Uterus (tissue), 2 donors: ENCODE measurements around the gene TOP3A.

Source experiments
- POLR2A ChIP-seq, 2 donors: fragments of 450-650 bp; IDR thresholded peaks; one replicate each; pipeline ENCODE4 v1.6.1; 2016; ENCODE audit warnings: antibody characterized with exemption in 2 of 2, mild to moderate bottlenecking in 1 of 2, moderate library complexity in 1 of 2
- TF ChIP-seq, protein P1 (sequence below), 4 experiments: fragments of 200-600 bp in 2 of 4; fragments of 450-650 bp in 2 of 4; sonication (generic) in 2 of 4; IDR thresholded peaks; one replicate each; pipeline ENCODE4 v1.5.1; 2016 to 2019; ENCODE audit warnings: antibody characterized with exemption in 4 of 4, mild to moderate bottlenecking in 2 of 4, moderate library complexity in 1 of 4

DNA sequence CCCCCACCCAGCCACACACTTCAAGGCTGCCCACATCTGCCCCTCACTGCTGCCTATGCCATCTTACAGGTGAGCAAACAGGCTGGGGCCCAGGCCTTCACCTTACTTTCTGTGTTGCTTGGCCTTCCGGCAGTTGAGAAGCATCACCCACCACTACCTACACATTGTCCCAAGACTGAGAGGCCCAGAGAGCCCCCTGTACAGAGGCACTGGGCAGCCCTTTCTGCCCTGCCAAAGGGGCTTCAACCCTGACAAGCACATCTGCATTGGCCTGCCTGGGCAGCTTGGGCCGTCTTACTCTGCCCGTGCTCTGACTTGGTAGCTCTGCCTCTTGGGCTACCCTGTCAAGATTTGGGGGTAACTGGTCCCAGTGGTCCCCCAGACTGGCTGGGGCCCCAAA, 53.1 kb downstream of the TOP3A start:
- TF ChIP-seq, protein P1, sequence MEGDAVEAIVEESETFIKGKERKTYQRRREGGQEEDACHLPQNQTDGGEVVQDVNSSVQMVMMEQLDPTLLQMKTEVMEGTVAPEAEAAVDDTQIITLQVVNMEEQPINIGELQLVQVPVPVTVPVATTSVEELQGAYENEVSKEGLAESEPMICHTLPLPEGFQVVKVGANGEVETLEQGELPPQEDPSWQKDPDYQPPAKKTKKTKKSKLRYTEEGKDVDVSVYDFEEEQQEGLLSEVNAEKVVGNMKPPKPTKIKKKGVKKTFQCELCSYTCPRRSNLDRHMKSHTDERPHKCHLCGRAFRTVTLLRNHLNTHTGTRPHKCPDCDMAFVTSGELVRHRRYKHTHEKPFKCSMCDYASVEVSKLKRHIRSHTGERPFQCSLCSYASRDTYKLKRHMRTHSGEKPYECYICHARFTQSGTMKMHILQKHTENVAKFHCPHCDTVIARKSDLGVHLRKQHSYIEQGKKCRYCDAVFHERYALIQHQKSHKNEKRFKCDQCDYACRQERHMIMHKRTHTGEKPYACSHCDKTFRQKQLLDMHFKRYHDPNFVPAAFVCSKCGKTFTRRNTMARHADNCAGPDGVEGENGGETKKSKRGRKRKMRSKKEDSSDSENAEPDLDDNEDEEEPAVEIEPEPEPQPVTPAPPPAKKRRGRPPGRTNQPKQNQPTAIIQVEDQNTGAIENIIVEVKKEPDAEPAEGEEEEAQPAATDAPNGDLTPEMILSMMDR (IDR thresholded peaks at IDR 0.05) = no peak
- TF ChIP-seq POLR2A (IDR thresholded peaks at IDR 0.05) = no peak
